SK-N-SH treated with all-trans-retinoic acid at 6 μM for 48 hours (cell line): Measurements from ENCODE around the gene UIMC1.

Source experiments
- BACH2 ChIP-seq: fragments of 250-450 bp; sonication (Bioruptor Pico); IDR thresholded peaks from 2 replicates; pipeline ENCODE4 v1.9.0; 2021; ENCODE audit warnings: mild to moderate bottlenecking, borderline replicate concordance
- GLIS3 ChIP-seq: fragments of 250-450 bp; sonication (Bioruptor Pico); IDR thresholded peaks from 2 replicates; pipeline ENCODE4 v1.5.0; 2020; ENCODE audit warnings: mild to moderate bottlenecking, moderate library complexity
- OSR1 ChIP-seq: fragments of 250-450 bp; sonication (Bioruptor Pico); IDR thresholded peaks from 2 replicates; pipeline ENCODE4 v1.8.0; 2022; ENCODE audit warnings: moderate library complexity, mild to moderate bottlenecking, inconsistent platforms
- SNAI2 ChIP-seq: fragments of 250-450 bp; sonication (Bioruptor Pico); IDR thresholded peaks from 2 replicates; pipeline ENCODE4 v1.5.0; 2020; ENCODE audit warnings: mild to moderate bottlenecking, moderate library complexity
- TOX ChIP-seq: fragments of 250-450 bp; sonication (Bioruptor Pico); IDR thresholded peaks from 2 replicates; pipeline ENCODE4 v1.8.0; 2021; ENCODE audit warnings: mild to moderate bottlenecking, moderate library complexity, borderline replicate concordance
- ZC3H10 ChIP-seq: fragments of 250-450 bp; sonication (Bioruptor Pico); IDR thresholded peaks from 2 replicates; pipeline ENCODE4 v1.5.1; 2021; ENCODE audit warnings: mild to moderate bottlenecking, moderate library complexity
- ZFP3 ChIP-seq: fragments of 250-450 bp; sonication (Bioruptor Pico); IDR thresholded peaks from 2 replicates; pipeline ENCODE4 v1.5.0; 2020; ENCODE audit warnings: mild to moderate bottlenecking, moderate library complexity
- ZNF70 ChIP-seq: fragments of 450-650 bp; formaldehyde crosslinking; IDR thresholded peaks from 2 replicates; pipeline ENCODE4 v1.5.0; 2020; ENCODE audit warnings: mild to moderate bottlenecking, moderate library complexity
- TF ChIP-seq, protein P1 (sequence below): fragments of 250-450 bp; sonication (Bioruptor Pico); IDR thresholded peaks from 2 replicates; pipeline ENCODE4 v1.8.0; 2020; ENCODE audit warnings: mild to moderate bottlenecking, moderate library complexity, borderline replicate concordance
- TF ChIP-seq, protein P2 (sequence below): fragments of 250-450 bp; sonication (Bioruptor Pico); IDR thresholded peaks from 2 replicates; pipeline ENCODE4 v1.5.1; 2020; ENCODE audit warnings: low read depth, mild to moderate bottlenecking, moderate library complexity

DNA sequence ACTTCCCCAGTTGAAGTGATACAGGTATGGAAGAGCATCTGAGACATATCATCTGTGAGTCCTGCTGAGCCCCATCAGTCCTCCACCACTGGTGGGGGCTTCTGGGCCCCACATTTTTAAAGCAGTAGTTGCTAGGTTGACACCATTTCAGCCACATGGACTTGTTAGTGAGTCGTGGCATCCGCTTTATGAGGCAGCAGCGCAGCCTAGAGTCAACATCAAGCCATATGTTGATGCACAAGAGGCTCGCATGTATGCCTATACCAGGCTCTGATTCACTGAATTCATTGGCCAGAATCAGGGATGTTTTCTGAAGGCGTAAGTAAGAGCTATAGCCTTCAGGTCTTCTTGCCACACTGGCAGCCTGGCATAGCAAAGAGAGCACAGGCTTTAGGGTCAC lies 42.7 kb upstream of the UIMC1 start:
- TF ChIP-seq ZFP3: no peak
- TF ChIP-seq, protein P1, sequence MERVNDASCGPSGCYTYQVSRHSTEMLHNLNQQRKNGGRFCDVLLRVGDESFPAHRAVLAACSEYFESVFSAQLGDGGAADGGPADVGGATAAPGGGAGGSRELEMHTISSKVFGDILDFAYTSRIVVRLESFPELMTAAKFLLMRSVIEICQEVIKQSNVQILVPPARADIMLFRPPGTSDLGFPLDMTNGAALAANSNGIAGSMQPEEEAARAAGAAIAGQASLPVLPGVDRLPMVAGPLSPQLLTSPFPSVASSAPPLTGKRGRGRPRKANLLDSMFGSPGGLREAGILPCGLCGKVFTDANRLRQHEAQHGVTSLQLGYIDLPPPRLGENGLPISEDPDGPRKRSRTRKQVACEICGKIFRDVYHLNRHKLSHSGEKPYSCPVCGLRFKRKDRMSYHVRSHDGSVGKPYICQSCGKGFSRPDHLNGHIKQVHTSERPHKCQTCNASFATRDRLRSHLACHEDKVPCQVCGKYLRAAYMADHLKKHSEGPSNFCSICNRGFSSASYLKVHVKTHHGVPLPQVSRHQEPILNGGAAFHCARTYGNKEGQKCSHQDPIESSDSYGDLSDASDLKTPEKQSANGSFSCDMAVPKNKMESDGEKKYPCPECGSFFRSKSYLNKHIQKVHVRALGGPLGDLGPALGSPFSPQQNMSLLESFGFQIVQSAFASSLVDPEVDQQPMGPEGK (CRISPR knock-in tag): no peak
- TF ChIP-seq BACH2 (CRISPR knock-in tag): no peak
- no peak for TF ChIP-seq GLIS3
- TF ChIP-seq, protein P2, sequence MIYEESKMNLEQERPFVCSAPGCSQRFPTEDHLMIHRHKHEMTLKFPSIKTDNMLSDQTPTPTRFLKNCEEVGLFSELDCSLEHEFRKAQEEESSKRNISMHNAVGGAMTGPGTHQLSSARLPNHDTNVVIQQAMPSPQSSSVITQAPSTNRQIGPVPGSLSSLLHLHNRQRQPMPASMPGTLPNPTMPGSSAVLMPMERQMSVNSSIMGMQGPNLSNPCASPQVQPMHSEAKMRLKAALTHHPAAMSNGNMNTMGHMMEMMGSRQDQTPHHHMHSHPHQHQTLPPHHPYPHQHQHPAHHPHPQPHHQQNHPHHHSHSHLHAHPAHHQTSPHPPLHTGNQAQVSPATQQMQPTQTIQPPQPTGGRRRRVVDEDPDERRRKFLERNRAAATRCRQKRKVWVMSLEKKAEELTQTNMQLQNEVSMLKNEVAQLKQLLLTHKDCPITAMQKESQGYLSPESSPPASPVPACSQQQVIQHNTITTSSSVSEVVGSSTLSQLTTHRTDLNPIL (CRISPR knock-in tag): no peak
- TF ChIP-seq SNAI2 (CRISPR knock-in tag): no peak
- TF ChIP-seq ZNF70 (CRISPR knock-in tag): no peak
- no peak for TF ChIP-seq OSR1 (CRISPR knock-in tag)
- no peak for TF ChIP-seq TOX
- no peak for TF ChIP-seq ZC3H10 (CRISPR knock-in tag)
